A673 (cell line): Measurements from ENCODE around the gene GRHL1.

Source experiments
- EZH2 ChIP-seq: fragments of 200-600 bp; sonication (generic); IDR thresholded peaks from 2 replicates; pipeline ENCODE4 v1.6.1; 2017; ENCODE audit warnings: borderline replicate concordance, low read depth, mild to moderate bottlenecking, mixed read lengths, antibody characterized with exemption, low read length; ENCODE audit not compliant: poor library complexity, severe bottlenecking
- TF ChIP-seq, protein P1 (sequence below): fragments of 300-800, 200-600 bp; sonication (generic); conservative IDR thresholded peaks from 2 replicates; pipeline ENCODE4 v1.5.1; 2017; ENCODE audit warnings: low read depth, mild to moderate bottlenecking, antibody characterized with exemption, low read length, moderate library complexity, mixed read lengths

GRCh38 chr2:9985531-9986328 lies 34.2 kb downstream of the GRHL1 start:
- TF ChIP-seq, protein P1, sequence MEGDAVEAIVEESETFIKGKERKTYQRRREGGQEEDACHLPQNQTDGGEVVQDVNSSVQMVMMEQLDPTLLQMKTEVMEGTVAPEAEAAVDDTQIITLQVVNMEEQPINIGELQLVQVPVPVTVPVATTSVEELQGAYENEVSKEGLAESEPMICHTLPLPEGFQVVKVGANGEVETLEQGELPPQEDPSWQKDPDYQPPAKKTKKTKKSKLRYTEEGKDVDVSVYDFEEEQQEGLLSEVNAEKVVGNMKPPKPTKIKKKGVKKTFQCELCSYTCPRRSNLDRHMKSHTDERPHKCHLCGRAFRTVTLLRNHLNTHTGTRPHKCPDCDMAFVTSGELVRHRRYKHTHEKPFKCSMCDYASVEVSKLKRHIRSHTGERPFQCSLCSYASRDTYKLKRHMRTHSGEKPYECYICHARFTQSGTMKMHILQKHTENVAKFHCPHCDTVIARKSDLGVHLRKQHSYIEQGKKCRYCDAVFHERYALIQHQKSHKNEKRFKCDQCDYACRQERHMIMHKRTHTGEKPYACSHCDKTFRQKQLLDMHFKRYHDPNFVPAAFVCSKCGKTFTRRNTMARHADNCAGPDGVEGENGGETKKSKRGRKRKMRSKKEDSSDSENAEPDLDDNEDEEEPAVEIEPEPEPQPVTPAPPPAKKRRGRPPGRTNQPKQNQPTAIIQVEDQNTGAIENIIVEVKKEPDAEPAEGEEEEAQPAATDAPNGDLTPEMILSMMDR = no peak
- TF ChIP-seq EZH2 = no peak
